K562 (cell line): ENCODE measurements around the gene TLN1. TPM values are rescaled to one million over a fixed set of nuclear protein-coding genes. Genes with fewer than 3 reads are reported as not detected.

Experiments used
- ATF1 ChIP-seq, 2 experiments: fragments of 450-650 bp in 1 of 2; IDR thresholded peaks; 2 replicates each; pipeline ENCODE4 v1.6.1; 2016; ENCODE audit warnings: missing compliant biosample characterization in 1 of 2, missing genetic modification characterization in 1 of 2
- ELF1 ChIP-seq: fragments of 200-800 bp; sonication (Bioruptor generic); IDR thresholded peaks from 2 replicates; pipeline ENCODE4 v1.6.1; 2016; ENCODE audit warnings: missing genetic modification characterization, missing compliant biosample characterization
- FOXA1 ChIP-seq: fragments of 450-650 bp; IDR thresholded peaks from 2 replicates; pipeline ENCODE4 v1.6.1; 2016; ENCODE audit warnings: mild to moderate bottlenecking, borderline replicate concordance
- GABPB1 ChIP-seq: sonication (generic); formaldehyde crosslinking; IDR thresholded peaks from 2 replicates; pipeline ENCODE4 v1.8.0; 2022; ENCODE audit warnings: mild to moderate bottlenecking, missing genetic modification reagents
- HCFC1 ChIP-seq: IDR thresholded peaks from 2 replicates; pipeline ENCODE4 v1.6.1; 2012; ENCODE audit warnings: low read depth, low read length, improper control_type of control experiment
- HMG20A ChIP-seq: fragments of 450-650 bp; formaldehyde crosslinking; conservative IDR thresholded peaks from 2 replicates; pipeline ENCODE4 v1.4.0; 2020; ENCODE audit warnings: mild to moderate bottlenecking, mixed read lengths
- KDM4B ChIP-seq, 2 experiments: fragments of 450-650 bp in 1 of 2; sonication (generic) in 1 of 2; IDR thresholded peaks; 2 replicates each; pipeline ENCODE4 v1.6.1; 2016 to 2017; ENCODE audit warnings: borderline replicate concordance in 2 of 2, antibody characterized with exemption in 1 of 2, low read depth in 1 of 2, mild to moderate bottlenecking in 1 of 2
- MAZ ChIP-seq, 2 experiments: fragments of 450-650 bp in 1 of 2; sonication (generic) in 1 of 2; formaldehyde crosslinking; IDR thresholded peaks in 1 of 2; conservative IDR thresholded peaks in 1 of 2; 2 replicates each; pipeline versions ENCODE4 v1.4.0 to v1.5.0; 2020; ENCODE audit warnings: mild to moderate bottlenecking in 1 of 2, missing genetic modification reagents in 1 of 2
- NR2C1 ChIP-seq, 2 experiments: fragments of 450-650 bp; IDR thresholded peaks; 2 replicates each; pipeline ENCODE4 v1.6.1; 2017; ENCODE audit warnings: mild to moderate bottlenecking in 2 of 2, antibody characterized with exemption in 1 of 2, inconsistent platforms in 1 of 2, missing compliant biosample characterization in 1 of 2, missing genetic modification characterization in 1 of 2
- NR2C2 ChIP-seq, 2 experiments: fragments of 200-800 bp in 1 of 2; sonication (Bioruptor generic) in 1 of 2; sonication (generic) in 1 of 2; formaldehyde crosslinking in 1 of 2; IDR thresholded peaks; 2 replicates each; pipeline versions ENCODE4 v1.6.1 to v1.8.0; 2016 to 2022; ENCODE audit warnings: mild to moderate bottlenecking in 1 of 2, missing compliant biosample characterization in 1 of 2, missing genetic modification characterization in 1 of 2, missing genetic modification reagents in 1 of 2
- POLR2A ChIP-seq: fragments of 450-650 bp; conservative IDR thresholded peaks from 2 replicates; pipeline ENCODE4 v1.6.1; 2016
- POLR2AphosphoS5 ChIP-seq: IDR thresholded peaks from 2 replicates; pipeline ENCODE4 v1.6.1; 2011; ENCODE audit warnings: mild to moderate bottlenecking, low read depth, low read length, moderate library complexity; ENCODE audit not compliant: control insufficient read depth, insufficient read depth
- POLR2G ChIP-seq: fragments of 200-400 bp; formaldehyde crosslinking; IDR thresholded peaks from 2 replicates; pipeline ENCODE4 v1.6.1; 2017; ENCODE audit warnings: low read depth, mild to moderate bottlenecking, antibody characterized with exemption, low read length, moderate library complexity
- RNF2 ChIP-seq: sonication (generic); IDR thresholded peaks from 2 replicates; pipeline ENCODE4 v1.6.1; 2016
- STAG1 ChIP-seq: sonication (generic); formaldehyde crosslinking; IDR thresholded peaks from 2 replicates; pipeline ENCODE4 v1.5.0; 2020; ENCODE audit warnings: missing genetic modification reagents, borderline replicate concordance
- TEAD2 ChIP-seq: fragments of 450-650 bp; IDR thresholded peaks from 2 replicates; pipeline ENCODE4 v1.6.1; 2016; ENCODE audit warnings: missing genetic modification characterization, control low read depth, missing compliant biosample characterization
- U2AF1 ChIP-seq: fragments of 200-400 bp; formaldehyde crosslinking; optimal IDR thresholded peaks from 2 replicates; pipeline ENCODE3; 2017; ENCODE audit warnings: mild to moderate bottlenecking, low read depth, low read length, moderate library complexity
- polyA plus RNA-seq, 8 experiments: library from polyadenylated mRNA; depleted of rRNA in 4 of 8; stranded (reverse) in 5 of 8; unstranded in 3 of 8; fragments of >200 nt; fragmentation: Nextera tagmentation in 2 of 8; fragmentation: Illumina TruSeq in 1 of 8; extraction: Ambion mirVana in 2 of 8; extraction: Trizol in 1 of 8; gene quantifications; 2 replicates each; pipeline versions ENCODE4 v1.2.1 to v1.2.3, GENCODE V29; 2011 to 2014; ENCODE audit warnings: inconsistent platforms in 1 of 8, missing spikeins in 1 of 8
- total RNA-seq, 7 experiments: library from RNA; depleted of rRNA in 6 of 7; stranded (reverse); fragments of >200 nt in 6 of 7; fragmentation: Illumina TruSeq in 2 of 7; extraction: Trizol in 2 of 7; gene quantifications; 2 replicates each; pipeline versions ENCODE4 v1.2.1 to v1.2.3, GENCODE V29; 2011 to 2021; ENCODE audit warnings: low replicate concordance in 1 of 7
- TF ChIP-seq, protein P1 (sequence below): fragments of 450-650 bp; IDR thresholded peaks from 2 replicates; pipeline ENCODE4 v1.7.1; 2018; ENCODE audit warnings: mild to moderate bottlenecking, low read depth; ENCODE audit not compliant: partially characterized antibody
- TF ChIP-seq, protein P2 (sequence below): fragments of 450-650 bp; IDR thresholded peaks from 2 replicates; pipeline ENCODE4 v1.6.1; 2014; ENCODE audit warnings: low read depth, mild to moderate bottlenecking, moderate library complexity, borderline replicate concordance
- TF ChIP-seq, protein P3 (sequence below), 3 experiments: IDR thresholded peaks in 2 of 3; conservative IDR thresholded peaks in 1 of 3; 2 replicates each; pipeline ENCODE4 v1.5.1; 2011 to 2012; ENCODE audit warnings: low read length in 3 of 3, mild to moderate bottlenecking in 3 of 3, control low read depth in 2 of 3, improper control_type of control experiment in 1 of 3, inconsistent platforms in 1 of 3, low read depth in 1 of 3, mixed read lengths in 1 of 3, moderate library complexity in 1 of 3; ENCODE audit not compliant: insufficient read depth in 2 of 3

TLN1 gene
- total and polyA plus RNA-seq, 9 of the 15 experiments (the other 6 are each of a cell fraction or from before 2014, with no cell fraction given), result 3.6 to 240 (median 54.8) TPM

GRCh38 chr9:35732185-35732799 lies at the start of gene TLN1, which contains the start of gene CREB3 (continued):
- TF ChIP-seq POLR2AphosphoS5 (peak; percentile 14; the same call in 1 of the 2 replicates), ELF1 (peak; percentile 92), U2AF1 (peak; percentile 93), HCFC1 (peak; percentile 81), TEAD2 (no peak), NR2C2 (CRISPR knock-in tag; IDR thresholded peaks at IDR 0.05) (peak; percentile 25; the same call in 1 of the 2 replicates), NR2C2 (tag; IDR thresholded peaks at IDR 0.05) (no peak; the same call in 1 of the 2 replicates), FOXA1 (no peak), KDM4B (IDR thresholded peaks at IDR 0.05; ENCODE audit: borderline replicate concordance in 2 of 2, low read depth in 1 of 2) (peak in 1 of 2 experiments; percentile 94; a peak in 1 of 4 replicates), ATF1 (CRISPR knock-in tag; IDR thresholded peaks at IDR 0.05) (no peak), ATF1 (tag; IDR thresholded peaks at IDR 0.05) (peak; percentile 95), RNF2 (peak; percentile 61; the same call in 1 of the 2 replicates), POLR2G (peak; percentile 95), STAG1 (CRISPR knock-in tag) (no peak), HMG20A (CRISPR knock-in tag) (no peak), NR2C1 (IDR thresholded peaks at IDR 0.05) (no peak), NR2C1 (tag; IDR thresholded peaks at IDR 0.05) (peak; percentile 45), MAZ (CRISPR knock-in tag; conservative IDR thresholded peaks at IDR 0.05 in 1 of 2, IDR thresholded peaks at IDR 0.05 in 1 of 2) (peak; percentile 98 to 99), GABPB1 (CRISPR knock-in tag) (peak; percentile 98), POLR2A (peak; percentile 67; the same call in 1 of the 2 replicates)
- TF ChIP-seq, protein P1, sequence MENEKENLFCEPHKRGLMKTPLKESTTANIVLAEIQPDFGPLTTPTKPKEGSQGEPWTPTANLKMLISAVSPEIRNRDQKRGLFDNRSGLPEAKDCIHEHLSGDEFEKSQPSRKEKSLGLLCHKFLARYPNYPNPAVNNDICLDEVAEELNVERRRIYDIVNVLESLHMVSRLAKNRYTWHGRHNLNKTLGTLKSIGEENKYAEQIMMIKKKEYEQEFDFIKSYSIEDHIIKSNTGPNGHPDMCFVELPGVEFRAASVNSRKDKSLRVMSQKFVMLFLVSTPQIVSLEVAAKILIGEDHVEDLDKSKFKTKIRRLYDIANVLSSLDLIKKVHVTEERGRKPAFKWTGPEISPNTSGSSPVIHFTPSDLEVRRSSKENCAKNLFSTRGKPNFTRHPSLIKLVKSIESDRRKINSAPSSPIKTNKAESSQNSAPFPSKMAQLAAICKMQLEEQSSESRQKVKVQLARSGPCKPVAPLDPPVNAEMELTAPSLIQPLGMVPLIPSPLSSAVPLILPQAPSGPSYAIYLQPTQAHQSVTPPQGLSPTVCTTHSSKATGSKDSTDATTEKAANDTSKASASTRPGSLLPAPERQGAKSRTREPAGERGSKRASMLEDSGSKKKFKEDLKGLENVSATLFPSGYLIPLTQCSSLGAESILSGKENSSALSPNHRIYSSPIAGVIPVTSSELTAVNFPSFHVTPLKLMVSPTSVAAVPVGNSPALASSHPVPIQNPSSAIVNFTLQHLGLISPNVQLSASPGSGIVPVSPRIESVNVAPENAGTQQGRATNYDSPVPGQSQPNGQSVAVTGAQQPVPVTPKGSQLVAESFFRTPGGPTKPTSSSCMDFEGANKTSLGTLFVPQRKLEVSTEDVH, result peak; percentile 68
- TF ChIP-seq, protein P2, sequence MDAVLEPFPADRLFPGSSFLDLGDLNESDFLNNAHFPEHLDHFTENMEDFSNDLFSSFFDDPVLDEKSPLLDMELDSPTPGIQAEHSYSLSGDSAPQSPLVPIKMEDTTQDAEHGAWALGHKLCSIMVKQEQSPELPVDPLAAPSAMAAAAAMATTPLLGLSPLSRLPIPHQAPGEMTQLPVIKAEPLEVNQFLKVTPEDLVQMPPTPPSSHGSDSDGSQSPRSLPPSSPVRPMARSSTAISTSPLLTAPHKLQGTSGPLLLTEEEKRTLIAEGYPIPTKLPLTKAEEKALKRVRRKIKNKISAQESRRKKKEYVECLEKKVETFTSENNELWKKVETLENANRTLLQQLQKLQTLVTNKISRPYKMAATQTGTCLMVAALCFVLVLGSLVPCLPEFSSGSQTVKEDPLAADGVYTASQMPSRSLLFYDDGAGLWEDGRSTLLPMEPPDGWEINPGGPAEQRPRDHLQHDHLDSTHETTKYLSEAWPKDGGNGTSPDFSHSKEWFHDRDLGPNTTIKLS, result peak; percentile 98
- TF ChIP-seq, protein P3, sequence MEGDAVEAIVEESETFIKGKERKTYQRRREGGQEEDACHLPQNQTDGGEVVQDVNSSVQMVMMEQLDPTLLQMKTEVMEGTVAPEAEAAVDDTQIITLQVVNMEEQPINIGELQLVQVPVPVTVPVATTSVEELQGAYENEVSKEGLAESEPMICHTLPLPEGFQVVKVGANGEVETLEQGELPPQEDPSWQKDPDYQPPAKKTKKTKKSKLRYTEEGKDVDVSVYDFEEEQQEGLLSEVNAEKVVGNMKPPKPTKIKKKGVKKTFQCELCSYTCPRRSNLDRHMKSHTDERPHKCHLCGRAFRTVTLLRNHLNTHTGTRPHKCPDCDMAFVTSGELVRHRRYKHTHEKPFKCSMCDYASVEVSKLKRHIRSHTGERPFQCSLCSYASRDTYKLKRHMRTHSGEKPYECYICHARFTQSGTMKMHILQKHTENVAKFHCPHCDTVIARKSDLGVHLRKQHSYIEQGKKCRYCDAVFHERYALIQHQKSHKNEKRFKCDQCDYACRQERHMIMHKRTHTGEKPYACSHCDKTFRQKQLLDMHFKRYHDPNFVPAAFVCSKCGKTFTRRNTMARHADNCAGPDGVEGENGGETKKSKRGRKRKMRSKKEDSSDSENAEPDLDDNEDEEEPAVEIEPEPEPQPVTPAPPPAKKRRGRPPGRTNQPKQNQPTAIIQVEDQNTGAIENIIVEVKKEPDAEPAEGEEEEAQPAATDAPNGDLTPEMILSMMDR (IDR thresholded peaks at IDR 0.05 in 2 of 3, conservative IDR thresholded peaks at IDR 0.05 in 1 of 3; ENCODE audit: insufficient read depth in 2 of 3, low read depth in 1 of 3, low read length in 3 of 3), result peak; percentile 15 to 31 (median 15); a peak in 1 of 6 replicates
